Panc1 (cell line): ENCODE measurements around the gene ELMO1.

ENCODE experiments used
- POLR2AphosphoS5 ChIP-seq: IDR thresholded peaks from 2 replicates; pipeline ENCODE4 v1.6.1; 2012; ENCODE audit warnings: mild to moderate bottlenecking, low read depth, low read length, moderate library complexity
- REST ChIP-seq, 2 experiments: IDR thresholded peaks; 2 replicates each; pipeline ENCODE4 v1.6.1; 2011 to 2012; ENCODE audit warnings: low read depth in 2 of 2, control low read depth in 1 of 2, low read length in 1 of 2, mild to moderate bottlenecking in 1 of 2, moderate library complexity in 1 of 2; ENCODE audit not compliant: insufficient read depth in 1 of 2
- TF ChIP-seq, protein P1 (sequence below): fragments of 450-650 bp; IDR thresholded peaks from 2 replicates; pipeline ENCODE4 v1.5.1; 2017; ENCODE audit warnings: mild to moderate bottlenecking

DNA sequence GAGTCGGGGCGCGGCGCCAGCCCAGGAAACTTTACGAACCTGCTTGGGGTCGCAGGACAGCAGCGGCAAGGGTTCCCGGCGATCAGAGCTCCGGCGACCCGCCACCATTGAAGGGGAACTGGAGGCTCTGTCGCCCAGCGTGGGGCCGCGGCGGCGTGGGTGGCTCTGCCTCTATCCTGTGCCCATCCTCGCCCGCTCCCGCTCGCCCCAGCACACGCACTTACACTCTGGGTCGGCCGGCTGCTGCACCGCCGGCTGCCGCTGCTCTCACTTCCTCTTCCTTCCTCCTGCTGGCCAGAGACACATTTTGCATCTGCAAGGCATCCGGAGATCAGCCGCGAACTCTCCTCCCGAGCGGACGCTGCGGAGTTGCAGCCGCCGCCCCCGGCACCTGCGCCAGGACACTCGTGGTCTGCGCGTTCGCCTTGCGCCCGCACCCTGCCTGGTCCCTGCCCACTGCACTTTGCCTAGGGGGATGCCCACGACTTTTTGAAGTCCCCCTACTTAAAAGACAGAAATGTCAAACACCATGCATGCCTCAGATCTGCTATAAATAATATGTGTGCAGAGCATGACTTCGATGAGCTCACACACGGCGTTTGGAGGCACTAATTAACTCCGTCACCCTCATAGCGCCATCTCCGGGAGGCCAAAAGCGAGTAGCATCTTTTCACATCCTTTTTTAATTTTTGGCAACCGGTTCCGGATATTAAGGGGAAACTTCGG is at the start of gene ELMO1:
- TF ChIP-seq POLR2AphosphoS5, result no peak
- TF ChIP-seq, protein P1, sequence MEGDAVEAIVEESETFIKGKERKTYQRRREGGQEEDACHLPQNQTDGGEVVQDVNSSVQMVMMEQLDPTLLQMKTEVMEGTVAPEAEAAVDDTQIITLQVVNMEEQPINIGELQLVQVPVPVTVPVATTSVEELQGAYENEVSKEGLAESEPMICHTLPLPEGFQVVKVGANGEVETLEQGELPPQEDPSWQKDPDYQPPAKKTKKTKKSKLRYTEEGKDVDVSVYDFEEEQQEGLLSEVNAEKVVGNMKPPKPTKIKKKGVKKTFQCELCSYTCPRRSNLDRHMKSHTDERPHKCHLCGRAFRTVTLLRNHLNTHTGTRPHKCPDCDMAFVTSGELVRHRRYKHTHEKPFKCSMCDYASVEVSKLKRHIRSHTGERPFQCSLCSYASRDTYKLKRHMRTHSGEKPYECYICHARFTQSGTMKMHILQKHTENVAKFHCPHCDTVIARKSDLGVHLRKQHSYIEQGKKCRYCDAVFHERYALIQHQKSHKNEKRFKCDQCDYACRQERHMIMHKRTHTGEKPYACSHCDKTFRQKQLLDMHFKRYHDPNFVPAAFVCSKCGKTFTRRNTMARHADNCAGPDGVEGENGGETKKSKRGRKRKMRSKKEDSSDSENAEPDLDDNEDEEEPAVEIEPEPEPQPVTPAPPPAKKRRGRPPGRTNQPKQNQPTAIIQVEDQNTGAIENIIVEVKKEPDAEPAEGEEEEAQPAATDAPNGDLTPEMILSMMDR, result no peak
- TF ChIP-seq REST (IDR thresholded peaks at IDR 0.05; ENCODE audit: insufficient read depth in 1 of 2, low read depth in 2 of 2, low read length in 1 of 2), result no peak
